Activated CD8-positive, alpha-beta memory T cell treated with anti-CD3 and anti-CD28 coated beads for 48 hours (primary cell): Measurements from ENCODE around the gene LMO7.
"Not testable (repeated sequence)": the region's sequence is repeated elsewhere in the genome, so short reads cannot be mapped to it uniquely, and the experiment has no call there.

Experiments
- DNase-seq, 3 experiments: peaks; one replicate each; pipeline ENCODE4 v3.0.0-alpha.2; 2020; ENCODE audit warnings: low read depth in 2 of 3, low spot score in 2 of 3

Gene LMO7

DNA sequence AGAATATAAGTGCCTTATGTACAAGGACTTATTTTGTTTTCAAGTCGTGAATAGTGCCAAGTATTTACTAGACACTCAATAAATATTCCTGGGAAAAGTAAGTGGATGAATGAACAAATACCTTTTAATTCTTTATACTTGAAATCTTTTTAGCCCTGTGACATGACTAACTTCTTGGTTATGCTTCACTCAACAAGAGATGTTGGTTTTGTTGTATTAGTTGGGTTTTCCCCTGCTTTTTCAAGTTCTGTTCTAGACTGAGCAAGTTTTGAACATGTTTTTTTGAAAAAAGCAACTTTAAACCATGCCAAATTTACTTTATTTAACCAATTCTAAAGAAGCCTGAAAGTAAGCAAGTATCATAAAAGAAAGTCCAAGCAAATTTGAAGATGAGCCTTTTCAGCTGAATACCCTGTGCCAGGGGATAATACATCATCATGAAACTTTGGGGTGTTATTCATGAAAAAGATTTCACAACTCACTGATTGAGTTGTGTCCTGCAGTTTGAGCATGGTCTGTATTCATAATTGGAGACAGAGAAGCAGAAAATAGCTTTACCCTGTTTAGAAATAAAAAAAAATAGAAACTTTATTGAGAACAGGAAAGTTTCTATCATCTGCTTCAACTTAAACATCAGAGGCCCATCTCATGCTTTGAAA is 11.1 kb downstream of the LMO7 start:
- no peak for DNase-seq

DNA sequence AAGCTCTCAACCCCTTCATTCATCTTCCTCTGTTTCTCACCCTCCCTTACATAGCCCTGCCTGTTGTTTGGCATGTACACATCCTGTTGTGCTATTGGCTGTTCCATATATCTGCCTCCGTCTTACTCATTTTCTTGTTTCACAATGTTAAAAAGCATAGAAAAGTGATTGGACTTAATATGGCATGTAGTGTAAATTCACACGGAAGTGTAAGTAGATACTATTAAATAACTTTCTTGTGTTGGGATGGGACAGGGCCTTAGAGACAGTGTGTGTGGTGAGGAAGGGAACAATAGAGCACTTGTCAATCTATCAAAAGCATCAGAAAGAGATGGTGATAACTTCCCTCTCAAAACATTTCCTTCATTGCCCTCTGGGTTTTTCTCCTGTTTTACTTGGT is 12.3 kb downstream of the LMO7 start:
- DNase-seq: no peak

DNA sequence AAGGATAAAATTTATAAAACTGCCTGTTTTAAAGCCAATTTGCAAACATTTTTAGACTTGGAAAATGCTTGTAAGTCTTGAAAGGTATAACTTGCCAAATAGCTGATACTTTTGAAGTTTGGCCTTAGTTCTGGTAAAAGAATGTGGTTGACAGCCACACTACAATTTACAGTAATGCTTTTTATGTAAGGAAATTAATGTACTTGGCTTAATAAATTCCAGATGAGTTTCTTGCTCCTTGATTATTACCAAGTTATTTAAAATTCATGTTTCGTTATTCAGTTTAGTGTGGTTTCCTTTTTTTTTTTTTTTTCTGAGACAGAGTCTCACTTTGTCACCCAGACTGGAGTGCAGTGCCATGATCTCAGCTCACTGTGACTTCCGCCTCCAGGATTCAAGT is 14.9 kb downstream of the LMO7 start:
- DNase-seq: no peak

DNA sequence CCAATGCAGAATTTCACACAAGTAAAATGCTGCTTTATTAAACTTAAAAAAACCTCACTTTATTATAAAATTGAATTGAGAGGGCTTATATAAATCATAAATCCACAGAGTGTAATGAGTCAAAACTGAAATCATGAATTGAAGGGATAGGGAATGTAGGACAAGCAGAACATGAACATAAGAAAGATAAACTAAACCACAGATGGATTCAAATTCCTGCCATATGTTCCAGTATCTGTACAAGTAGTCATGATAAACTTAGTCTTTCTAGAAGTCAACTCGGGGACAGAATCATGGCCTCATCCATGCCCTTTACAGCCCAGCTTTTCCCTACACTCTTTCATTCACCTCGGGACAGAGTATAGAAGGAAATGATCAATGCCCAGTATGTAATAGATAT is 16.6 kb downstream of the LMO7 start:
- DNase-seq: no peak

DNA sequence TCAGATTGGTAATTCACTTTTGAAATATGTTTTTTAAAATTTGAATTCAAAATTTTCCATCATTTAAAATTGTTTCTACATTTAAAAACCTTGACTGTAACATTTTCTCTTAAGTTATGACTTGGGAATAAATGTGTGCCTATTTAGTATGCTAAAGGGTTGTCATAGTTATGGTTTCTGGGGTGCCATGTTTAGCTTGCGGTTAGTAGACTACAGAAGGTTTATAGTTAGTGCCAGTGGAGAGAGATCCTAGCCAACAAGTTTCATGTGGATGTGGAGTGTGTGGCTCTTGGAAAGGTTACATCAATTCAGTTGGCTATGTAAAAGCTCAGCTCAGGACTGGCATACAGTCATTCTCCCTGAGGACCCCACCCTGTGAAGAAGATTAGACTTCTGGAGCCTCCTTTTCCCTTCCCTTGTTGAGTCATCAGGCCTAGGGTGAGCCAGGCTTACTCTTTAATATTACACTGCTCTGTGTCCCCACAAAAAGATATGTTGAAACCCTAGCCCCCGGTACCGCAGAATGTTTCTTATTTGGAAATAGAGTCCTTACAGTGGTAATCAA is 20.4 kb downstream of the LMO7 start:
- no peak for DNase-seq

DNA sequence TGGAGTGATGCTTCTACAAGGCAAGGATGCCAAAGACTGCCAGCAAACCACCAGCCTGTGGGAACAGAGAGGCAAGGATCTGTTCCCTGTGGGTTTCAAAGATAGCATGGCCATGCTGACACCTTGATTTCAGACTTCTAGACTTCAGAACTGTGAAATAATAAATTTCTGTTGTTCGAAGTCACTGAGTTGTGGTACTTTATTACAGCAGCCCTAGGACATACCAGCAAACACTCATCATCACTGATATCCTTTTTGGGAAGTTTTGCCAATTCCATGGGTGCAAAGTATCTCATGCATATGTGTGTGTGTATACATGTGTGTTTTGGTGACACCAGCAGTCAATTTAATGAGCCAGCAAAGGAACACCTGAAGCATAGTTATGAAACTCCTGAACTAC is 21.0 kb downstream of the LMO7 start:
- DNase-seq: no peak

DNA sequence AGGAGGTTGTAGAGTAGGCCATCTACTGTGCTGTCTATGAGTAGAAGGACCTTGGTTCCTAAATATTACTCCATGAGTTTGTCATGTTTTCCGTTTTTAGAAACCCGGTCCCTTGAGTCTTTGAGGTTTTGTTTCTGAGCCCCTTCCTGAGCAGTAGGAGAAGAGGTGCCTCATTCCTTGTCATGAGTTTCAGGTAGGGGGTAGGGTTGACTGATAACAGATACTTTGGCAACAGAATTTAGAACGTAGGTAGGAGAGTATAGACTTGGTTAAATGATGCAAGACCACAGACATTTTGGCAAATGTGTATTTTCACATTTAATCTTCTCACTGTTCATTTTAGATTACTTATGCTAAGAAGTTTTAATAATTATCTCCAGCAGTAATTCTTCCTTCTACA is 24.6 kb downstream of the LMO7 start:
- no peak for DNase-seq

DNA sequence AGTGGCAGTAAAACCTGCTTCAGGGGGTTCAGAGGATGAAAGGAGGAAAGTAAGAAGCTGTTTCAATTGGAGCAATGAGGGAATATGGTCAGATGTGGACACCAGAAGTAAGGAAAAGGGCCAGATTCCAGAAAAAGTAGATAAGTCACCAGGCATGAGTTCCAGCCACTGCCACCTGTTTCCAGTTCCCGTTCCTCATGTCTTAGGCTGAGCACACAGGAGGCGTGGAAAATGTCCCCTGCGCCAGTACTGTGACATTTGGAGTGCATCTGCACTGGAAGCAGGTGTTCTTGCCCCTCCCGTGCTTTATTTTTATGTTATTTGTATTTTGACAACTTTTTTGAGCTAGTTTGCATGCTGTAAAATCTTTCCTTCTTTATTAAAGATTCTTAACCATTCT is 25.3 kb downstream of the LMO7 start:
- DNase-seq: no peak

DNA sequence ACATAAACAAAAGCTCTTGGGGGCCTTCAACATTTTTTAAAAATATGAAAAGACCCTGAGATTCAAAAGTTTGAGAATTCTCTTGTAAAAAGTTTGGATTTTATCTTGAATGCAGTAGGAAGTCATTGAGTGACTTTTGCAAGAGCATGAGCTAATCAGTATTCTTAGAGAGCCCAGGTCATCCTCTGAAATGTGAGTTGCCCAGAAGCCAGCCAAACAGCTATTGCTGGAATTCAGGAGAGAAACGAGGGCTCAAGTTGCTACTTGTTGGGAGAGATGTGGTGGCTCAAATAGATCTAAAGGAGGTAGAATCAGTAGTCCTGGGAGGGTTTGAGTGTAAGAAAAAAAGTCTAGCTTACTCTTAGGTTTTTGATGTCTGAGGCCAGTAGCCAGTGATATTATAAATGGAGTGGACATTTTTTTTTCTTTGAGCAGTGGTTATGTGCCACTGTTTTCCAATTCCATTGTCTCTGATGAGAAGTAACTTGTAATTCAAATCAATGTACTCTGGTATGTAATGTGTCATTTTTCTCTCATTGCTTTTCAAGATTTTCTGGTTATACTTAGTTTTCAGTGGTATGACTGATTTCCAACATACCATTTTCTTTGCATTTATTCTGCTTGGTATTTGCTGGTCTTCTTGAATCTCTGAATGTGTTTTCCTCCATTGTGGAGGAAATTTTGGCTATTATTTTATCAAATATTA is 30.7 kb downstream of the LMO7 start:
- no peak for DNase-seq

DNA sequence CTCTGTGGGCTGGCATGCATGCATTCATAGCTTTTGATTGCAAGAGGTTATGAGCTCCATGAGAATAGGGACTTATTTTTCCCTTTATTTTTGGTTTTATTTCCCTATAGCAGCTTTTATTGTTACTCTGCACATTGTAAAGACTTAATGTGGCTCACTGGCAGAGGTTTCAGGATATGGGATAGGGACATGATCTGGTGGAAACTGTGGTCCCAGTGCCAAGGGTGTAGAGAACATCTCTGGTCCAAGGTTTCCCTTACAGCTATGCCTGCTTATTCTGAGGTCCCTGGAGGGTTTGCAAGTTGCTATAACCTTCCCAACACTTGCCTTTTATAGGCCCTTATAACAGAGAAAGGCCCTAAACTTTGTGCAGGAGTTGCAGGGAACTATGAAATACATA is 33.6 kb downstream of the LMO7 start:
- no peak for DNase-seq

DNA sequence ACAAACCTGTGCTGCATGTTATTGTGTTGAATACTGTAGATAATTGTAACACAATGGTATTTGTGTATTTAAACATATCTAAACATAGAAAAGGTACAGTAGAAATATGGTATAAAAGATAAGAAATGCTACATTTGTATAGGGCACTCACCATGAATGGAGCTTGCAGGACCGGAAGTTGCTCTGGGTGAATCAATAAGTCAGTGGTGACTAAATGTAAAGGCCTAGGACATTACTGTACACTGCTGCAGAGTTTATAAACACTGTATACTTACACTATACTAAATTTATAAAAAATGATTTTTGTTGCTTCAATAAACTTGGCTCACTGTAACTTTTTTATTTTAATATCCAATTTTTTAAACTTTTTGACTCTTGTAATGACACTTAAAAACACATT is 34.4 kb downstream of the LMO7 start:
- DNase-seq: no peak

DNA sequence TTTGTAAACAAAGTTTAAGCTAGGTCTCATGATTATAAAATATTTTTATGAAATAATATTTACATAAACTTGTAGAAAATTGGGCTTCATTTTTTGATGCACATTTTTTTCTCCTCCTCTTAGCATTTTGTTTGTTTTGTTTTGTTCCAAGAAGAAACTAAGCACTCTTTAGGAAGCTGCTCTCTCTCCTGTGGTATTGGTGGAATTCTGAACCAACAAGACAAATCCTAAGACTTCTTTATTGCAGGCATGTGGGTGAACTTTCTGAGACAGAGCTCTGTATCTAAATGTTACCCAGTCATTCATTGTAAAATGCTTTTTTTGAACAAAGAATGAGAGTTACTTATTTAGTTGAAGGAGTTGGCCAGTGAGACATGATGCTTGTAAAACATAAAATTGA is 39.3 kb downstream of the LMO7 start:
- no peak for DNase-seq

DNA sequence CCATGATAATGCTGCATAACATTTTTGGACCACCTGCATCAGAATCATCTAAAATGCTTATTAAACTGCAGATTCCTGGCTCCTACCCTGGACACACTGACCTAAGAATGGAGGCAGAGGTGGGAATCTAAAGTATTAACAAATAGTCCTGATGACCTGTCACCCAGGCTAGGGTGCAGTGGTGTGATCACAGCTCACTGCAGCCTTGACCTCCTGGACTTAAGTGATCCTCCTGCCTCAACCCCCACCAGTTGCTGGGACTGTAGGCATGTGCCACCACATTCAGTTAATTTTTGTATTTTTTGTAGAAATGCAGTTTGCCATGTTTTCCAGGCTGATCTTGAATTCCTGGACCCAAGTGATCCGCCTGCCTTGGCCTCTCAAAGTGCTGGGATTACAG is 43.3 kb downstream of the LMO7 start:
- no peak for DNase-seq

DNA sequence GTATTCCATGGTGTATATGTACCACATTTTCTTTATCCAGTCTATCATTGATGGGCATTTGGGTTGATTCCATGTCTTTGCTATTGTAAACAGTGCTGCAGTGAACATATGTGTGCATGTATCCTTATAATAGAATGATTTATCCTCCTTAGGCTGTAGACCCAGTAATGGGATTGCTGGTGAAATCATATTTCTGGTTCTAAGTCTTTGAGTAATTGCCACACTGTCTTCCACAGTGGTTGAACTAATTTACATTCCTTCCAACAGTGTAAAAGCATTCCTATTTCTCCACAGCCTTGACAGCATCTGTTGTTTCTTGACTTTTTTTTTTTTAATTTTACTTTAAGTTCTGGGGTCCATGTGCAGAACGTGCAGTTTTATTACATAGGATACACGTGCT is 44.1 kb downstream of the LMO7 start:
- DNase-seq: not testable (repeated sequence)

DNA sequence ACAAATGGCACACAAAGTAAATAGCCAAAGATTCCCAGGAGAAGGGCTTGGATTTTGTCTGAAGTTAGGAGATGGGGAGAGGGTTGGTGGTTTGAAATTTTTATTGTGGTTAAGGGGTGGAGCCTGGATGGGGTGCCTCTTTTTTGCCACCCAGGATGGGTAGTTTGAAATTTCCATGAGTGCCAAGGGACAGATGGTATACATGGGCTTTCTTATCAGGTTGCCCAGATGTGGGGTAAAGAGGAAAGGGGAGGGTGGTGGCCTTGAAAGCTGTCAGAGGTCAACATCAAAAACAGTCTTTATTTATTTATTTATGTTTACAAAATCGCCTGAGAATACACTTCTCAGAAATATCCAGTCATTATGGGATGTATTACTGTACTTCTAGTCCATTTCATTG is 46.2 kb downstream of the LMO7 start:
- DNase-seq: no peak

DNA sequence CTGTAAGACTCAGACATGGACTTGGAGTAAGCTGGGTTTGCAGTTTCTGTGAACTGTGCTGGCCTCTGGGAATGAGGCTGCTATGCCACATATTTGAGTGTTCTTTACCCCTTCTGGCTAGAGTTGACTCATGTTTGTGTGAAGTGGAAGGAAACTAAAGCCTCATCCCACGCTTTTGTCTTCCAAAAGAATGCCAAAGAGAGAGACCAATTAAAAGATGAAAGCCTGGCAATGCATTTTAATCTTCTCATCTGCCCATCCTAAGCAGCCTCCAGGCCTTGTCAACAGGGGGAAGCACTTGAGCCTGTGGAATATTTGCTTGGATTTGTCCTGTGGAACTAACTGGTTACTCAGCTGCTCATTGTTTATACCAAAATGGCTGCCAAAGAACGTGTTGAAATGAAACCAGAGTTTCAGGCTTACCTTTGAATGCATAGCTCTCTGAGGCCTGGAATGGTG is 49.1 kb downstream of the LMO7 start:
- DNase-seq: no peak

DNA sequence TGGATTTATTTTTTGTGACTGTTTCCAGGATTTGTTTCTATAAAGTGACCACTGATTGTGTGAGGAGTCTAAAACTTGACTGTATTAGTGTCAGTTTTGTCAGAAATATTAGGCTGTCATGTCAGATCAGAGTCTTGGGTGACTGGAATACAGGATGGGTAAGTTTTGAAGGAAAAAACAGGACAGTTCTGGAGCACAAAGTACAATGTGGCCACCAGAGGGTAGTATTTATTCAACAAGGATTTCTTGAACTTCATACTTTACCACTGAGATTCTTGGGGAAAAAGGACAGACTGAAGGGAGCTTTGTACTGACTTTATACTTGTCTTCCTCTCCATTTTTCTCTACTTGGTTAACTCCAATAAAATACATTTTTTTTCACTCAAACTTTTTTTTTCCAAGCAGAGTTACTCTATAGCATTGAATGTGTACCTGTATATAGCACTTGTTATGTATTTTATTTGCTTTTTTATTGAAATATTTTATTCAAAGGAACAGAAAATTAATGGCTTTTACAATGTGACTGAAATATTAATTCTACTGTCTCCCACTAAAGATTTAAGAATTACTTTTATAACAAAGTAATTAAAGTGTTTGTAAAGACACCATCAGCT is 51.1 kb downstream of the LMO7 start:
- DNase-seq: no peak

DNA sequence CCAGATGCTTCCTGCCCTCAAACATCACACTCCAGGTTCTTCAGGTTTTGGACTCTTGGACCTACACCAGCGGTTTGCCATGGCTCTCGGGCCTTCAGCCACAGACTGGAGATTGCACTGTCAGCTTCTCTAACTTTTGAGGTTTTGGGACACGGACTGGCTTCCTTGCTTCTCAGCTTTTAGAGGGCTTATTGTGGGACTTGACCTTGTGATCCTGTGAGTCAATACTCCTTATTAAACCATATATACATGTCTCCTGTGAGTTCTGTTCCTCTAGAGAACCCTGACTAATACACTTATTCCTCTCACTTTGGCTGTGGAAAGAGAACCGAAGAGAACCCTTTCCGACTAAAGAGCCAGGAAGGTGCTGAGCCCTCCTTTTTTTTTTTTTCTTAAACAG is 53.6 kb downstream of the LMO7 start:
- no peak for DNase-seq

DNA sequence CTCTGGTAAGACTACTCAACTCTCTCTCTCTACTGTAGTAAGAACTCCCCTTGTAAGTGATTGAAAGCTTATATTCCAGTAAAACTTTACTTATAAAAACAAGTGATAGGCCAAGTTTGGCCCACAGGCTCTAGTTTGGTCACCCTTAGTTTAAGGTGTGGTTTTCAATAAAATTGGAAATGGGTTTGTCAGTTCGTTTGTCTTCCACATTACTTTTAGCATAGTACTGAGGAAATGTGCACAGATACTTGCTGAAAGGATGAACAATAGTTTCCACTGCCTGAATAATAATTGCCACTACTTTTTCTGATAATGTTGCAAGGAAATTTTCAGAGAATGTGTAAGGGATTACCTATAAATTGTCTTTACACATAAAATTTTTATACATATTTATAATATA is 54.5 kb downstream of the LMO7 start:
- no peak for DNase-seq

DNA sequence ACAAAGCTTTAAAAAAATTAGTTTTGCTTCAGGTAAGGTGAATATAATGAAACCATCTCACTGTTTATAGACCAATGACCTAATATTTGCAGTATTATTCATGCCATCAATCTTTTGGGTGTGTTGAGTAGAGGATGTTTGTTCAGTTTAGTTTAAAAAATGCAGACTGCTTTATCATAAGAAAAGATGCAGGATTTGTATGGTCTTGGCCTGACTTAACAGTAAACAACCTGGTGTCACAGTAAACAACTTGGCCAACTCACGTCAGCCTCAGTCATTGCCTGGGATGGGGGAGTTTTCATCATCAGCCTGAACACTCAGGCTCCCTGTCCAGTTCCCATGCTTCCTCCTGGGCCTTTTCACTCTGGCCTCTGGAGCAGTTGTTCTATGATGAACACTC is 55.1 kb downstream of the LMO7 start:
- no peak for DNase-seq

DNA sequence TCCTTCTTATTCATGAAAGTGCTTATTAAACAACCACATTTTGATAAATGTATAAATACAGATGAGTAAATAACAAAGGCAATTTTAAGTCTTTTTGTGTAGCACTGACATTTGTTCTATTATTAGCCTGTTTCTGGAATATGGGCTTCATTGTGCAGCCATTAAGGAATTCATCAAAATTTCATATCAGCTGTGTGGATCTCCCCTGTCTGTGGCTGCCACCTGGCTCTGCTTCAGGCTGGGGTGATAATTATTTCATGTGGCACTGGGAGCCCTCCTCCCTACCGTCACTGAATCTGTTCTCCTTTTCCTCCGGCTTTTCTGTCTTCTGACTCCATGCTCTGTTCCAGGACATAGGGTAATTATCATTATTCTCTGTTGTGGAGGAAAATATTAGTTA is 57.1 kb downstream of the LMO7 start:
- DNase-seq: no peak

DNA sequence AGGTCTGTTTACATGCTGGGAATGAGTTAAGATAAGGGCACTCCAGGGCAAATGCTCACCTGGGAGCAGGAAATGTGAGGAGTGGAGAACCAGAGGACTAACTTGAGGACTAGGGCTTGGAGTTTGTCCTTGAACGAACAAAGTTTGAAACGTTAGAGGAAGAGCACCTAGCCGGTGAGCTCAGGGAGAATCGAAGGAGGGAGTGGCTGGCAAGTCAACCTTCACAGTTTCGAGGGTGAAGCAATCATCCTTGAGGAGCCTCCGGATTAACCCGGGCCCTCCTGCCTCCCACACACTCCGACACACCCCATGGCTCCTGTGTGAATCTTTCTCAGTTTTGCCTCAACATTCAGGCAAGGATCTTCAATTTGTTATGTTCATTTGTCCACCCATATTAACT is 58.6 kb downstream of the LMO7 start:
- no peak for DNase-seq
